GM18858 (cell line): ENCODE data around the gene SERPINE2.
"Not testable (repeated sequence)": the region's sequence is repeated elsewhere in the genome, so short reads cannot be mapped to it uniquely, and the experiment has no call there.

Experiments used
- ATAC-seq: cut with Tn5 transposase; IDR thresholded peaks from one replicate; pipeline ENCODE4 v1.9.1; 2021; ENCODE audit not compliant: unreplicated experiment

The SERPINE2 gene

GRCh38 chr2:223944166-223944702 is 94.9 kb downstream of the SERPINE2 start:
- ATAC-seq, result no peak

- no peak for ATAC-seq
Measured at GRCh38 chr2:223943561-223944008, 95.5 kb downstream of the SERPINE2 start.

GRCh38 chr2:223943135-223943534 is 96.0 kb downstream of the SERPINE2 start:
- no peak for ATAC-seq

GRCh38 chr2:223941579-223942277 is 97.4 kb downstream of the SERPINE2 start:
- ATAC-seq, result peak; percentile 60

GRCh38 chr2:223939438-223939837 is 99.6 kb downstream of the SERPINE2 start:
- ATAC-seq, result not testable (repeated sequence)

- ATAC-seq, result no peak
Measured at GRCh38 chr2:223937535-223937934, 101.6 kb downstream of the SERPINE2 start.

- no peak for ATAC-seq
Measured at GRCh38 chr2:223936862-223937326, 102.2 kb downstream of the SERPINE2 start.

- no peak for ATAC-seq
Measured at GRCh38 chr2:223935459-223936125, 103.5 kb downstream of the SERPINE2 start.

- ATAC-seq, result no peak
Measured at GRCh38 chr2:223934870-223935269, 104.2 kb downstream of the SERPINE2 start.

- ATAC-seq, result no peak
Measured at GRCh38 chr2:223932816-223933800, 106.0 kb downstream of the SERPINE2 start.

GRCh38 chr2:223930103-223930976 is 108.7 kb downstream of the SERPINE2 start:
- ATAC-seq, result no peak

- no peak for ATAC-seq
Measured at GRCh38 chr2:223929571-223930102, 109.4 kb downstream of the SERPINE2 start.

- no peak for ATAC-seq
Measured at GRCh38 chr2:223928113-223929006, 110.7 kb downstream of the SERPINE2 start.

- ATAC-seq, result no peak
Measured at GRCh38 chr2:223925106-223925505, 114.0 kb downstream of the SERPINE2 start.
